Cerebellar cortex (tissue), 1 donor: ENCODE measurements around the gene MEX3A.
A peak's percentile ranks its signal among the peaks of the same experiment; 100 is the strongest.
"Not testable (repeated sequence)": the region's sequence is repeated elsewhere in the genome, so short reads cannot be mapped to it uniquely, and the experiment has no call there.

ENCODE experiments used
- DNase-seq: peaks from one replicate; pipeline ENCODE4 v3.0.0-alpha.2; 2015; ENCODE audit warnings: low spot score

The MEX3A gene

GRCh38 chr1:156118177-156118868, 36.1 kb upstream of the MEX3A start:
- DNase-seq, result no peak

GRCh38 chr1:156117414-156118176, 35.3 kb upstream of the MEX3A start:
- DNase-seq, result no peak

GRCh38 chr1:156116731-156117130, 34.5 kb upstream of the MEX3A start:
- not testable (repeated sequence) for DNase-seq

GRCh38 chr1:156115514-156116374, 33.5 kb upstream of the MEX3A start:
- no peak for DNase-seq

- DNase-seq, result no peak
Observed at GRCh38 chr1:156114919-156115513, 32.8 kb upstream of the MEX3A start.

- DNase-seq, result peak; percentile 95
Observed at GRCh38 chr1:156114101-156114918, 32.0 kb upstream of the MEX3A start, which contains the start of gene LMNA. LMNA (plus strand) TSS chr1:156114711; CDS start chr1:156114919, 208 bp downstream.

GRCh38 chr1:156113282-156113950, 31.2 kb upstream of the MEX3A start:
- no peak for DNase-seq

GRCh38 chr1:156112276-156113137, 30.2 kb upstream of the MEX3A start:
- no peak for DNase-seq

- no peak for DNase-seq
Observed at GRCh38 chr1:156111355-156111962, 29.2 kb upstream of the MEX3A start.

- DNase-seq, result no peak
Observed at GRCh38 chr1:156110252-156110651, 28.0 kb upstream of the MEX3A start.

GRCh38 chr1:156108664-156109241, 26.5 kb upstream of the MEX3A start:
- DNase-seq, result no peak

GRCh38 chr1:156108057-156108456, 25.8 kb upstream of the MEX3A start:
- no peak for DNase-seq

GRCh38 chr1:156106624-156107488, 24.6 kb upstream of the MEX3A start:
- peak; percentile 71 for DNase-seq

GRCh38 chr1:156104861-156105832, 22.9 kb upstream of the MEX3A start:
- DNase-seq, result peak; percentile 71

- peak; percentile 54 for DNase-seq
Observed at GRCh38 chr1:156104065-156104810, 22.0 kb upstream of the MEX3A start.

- no peak for DNase-seq
Observed at GRCh38 chr1:156103521-156103947, 21.3 kb upstream of the MEX3A start.
